ENCODE data around the gene OLFML2A. TPM values are rescaled to one million over a fixed set of nuclear protein-coding genes. Genes with fewer than 3 reads are reported as not detected.
A peak's percentile ranks its signal among the peaks of the same experiment; 100 is the strongest.

Gene OLFML2A
- polyA plus RNA-seq, 6 donors from 2014 or later: 0.09 to 0.39 (median 0.16) TPM; not detected in 1

DNA sequence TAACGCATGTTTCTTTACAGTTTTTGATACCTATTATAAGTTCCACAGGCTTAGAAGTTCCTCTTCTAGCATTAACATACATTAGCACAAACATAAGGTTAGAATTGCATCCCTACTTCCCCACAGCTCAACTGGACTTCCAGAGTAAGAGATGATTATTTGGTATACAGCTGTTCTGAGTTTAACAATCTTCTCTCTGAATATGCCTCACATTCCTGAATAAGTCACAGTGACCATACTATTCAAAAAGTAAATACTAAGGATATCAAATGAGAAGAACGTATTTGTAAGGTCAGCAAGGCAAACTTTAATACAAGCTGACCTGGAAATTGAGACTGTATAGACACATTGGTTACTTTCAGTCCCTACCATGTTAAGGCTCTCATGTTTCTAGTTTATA, 27.2 kb upstream of the OLFML2A start:
- DNase-seq (no peak), ATAC-seq (ENCODE audit: low read depth in 2 of 2) (no peak)
- Mint-ChIP-seq H3K4me3 (no peak overlapping the region), H3K36me3 (no peaks in the 10 kb centered on the region), H3K4me1 (no peaks in the 10 kb centered on the region), H3K9me3 (no peaks in the 10 kb centered on the region), H3K27ac (no peak overlapping the region), H3K27me3 (peaks cover 3 to 10% (median 7%) of the 10 kb centered on the region in 3 donors)

DNA sequence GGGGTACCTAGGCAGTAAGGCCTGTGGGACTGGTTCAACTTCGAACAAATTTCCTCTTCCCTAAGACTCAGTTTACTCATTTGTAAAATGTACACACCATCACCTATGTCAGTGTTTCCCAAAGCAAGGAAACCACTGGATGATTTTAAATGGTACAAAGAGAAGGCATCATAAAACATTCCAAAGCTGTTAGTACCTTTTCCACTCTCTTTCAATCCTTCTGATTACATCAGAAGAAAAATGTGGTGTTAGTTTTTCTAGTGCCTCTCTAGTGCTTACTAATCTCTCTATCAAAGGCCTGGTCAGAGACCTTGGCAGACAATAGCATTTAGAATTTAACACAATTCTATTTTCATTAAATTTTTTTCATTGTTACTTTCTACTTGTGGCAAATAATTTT, 24.0 kb upstream of the OLFML2A start:
- no peak overlapping the region for H3K27ac Mint-ChIP-seq
- no peaks in the 10 kb centered on the region for H3K9me3 Mint-ChIP-seq
- peaks cover 0 to 4% (median 0%) of the 10 kb centered on the region in 3 donors for H3K4me1 Mint-ChIP-seq
- ATAC-seq (ENCODE audit: low read depth in 2 of 2) (no peak), DNase-seq (no peak)
- peaks cover 17 to 37% (median 20%) of the 10 kb centered on the region in 3 donors for H3K27me3 Mint-ChIP-seq
- H3K36me3 Mint-ChIP-seq: no peaks in the 10 kb centered on the region
- H3K4me3 Mint-ChIP-seq: no peak overlapping the region

DNA sequence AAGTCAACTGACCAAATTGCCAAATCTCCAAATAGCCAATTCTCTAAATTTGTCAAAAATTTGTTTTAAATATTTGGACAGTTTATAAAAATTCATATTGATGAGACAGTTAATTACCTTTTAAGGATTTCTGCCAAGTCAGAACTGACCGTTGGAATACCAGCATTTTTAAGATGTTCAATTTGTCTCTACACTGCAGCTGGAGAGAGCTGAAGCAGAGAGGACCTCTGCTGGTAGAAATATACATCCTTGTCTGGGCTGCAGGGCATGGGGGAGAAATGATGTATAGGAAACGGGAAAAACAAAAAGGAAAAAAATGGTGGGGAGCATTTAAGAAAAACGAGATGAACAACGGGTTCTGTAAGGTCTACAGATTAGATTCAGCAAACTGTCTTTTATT, 22.6 kb upstream of the OLFML2A start:
- H3K4me3 Mint-ChIP-seq: no peak overlapping the region
- no peaks in the 10 kb centered on the region for H3K36me3 Mint-ChIP-seq
- no peak for DNase-seq
- ATAC-seq (ENCODE audit: low read depth in 2 of 2): no peak
- no peaks in the 10 kb centered on the region for H3K9me3 Mint-ChIP-seq
- H3K27ac Mint-ChIP-seq: no peak overlapping the region
- H3K27me3 Mint-ChIP-seq: peaks cover 17 to 47% (median 20%) of the 10 kb centered on the region in 3 donors
- peaks cover 0 to 9% (median 0%) of the 10 kb centered on the region in 3 donors for H3K4me1 Mint-ChIP-seq

DNA sequence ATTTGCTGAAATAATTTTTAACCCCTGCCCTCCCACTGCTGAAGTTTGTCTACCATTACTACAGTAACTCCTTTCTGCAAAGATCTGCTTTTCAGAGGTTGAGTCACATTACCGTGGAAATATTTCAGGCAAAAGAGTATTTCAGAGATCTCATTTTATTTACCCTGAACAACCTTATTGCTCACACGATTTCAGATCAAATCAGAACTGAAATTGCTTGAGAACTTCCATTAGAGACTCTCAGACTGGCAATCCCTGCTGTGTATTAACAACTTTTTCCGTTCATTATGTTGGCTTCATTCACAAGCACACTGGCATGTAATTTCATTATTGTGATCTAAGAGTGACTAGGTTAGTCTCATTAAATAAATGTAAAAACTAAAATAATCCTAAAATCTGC, 21.9 kb upstream of the OLFML2A start:
- H3K36me3 Mint-ChIP-seq: no peaks in the 10 kb centered on the region
- DNase-seq: no peak
- H3K9me3 Mint-ChIP-seq: no peaks in the 10 kb centered on the region
- H3K27me3 Mint-ChIP-seq: peaks cover 17 to 47% (median 20%) of the 10 kb centered on the region in 3 donors
- peaks cover 0 to 9% (median 0%) of the 10 kb centered on the region in 3 donors for H3K4me1 Mint-ChIP-seq
- H3K27ac Mint-ChIP-seq: no peak overlapping the region
- H3K4me3 Mint-ChIP-seq: no peak overlapping the region
- no peak for ATAC-seq (ENCODE audit: low read depth in 2 of 2)

DNA sequence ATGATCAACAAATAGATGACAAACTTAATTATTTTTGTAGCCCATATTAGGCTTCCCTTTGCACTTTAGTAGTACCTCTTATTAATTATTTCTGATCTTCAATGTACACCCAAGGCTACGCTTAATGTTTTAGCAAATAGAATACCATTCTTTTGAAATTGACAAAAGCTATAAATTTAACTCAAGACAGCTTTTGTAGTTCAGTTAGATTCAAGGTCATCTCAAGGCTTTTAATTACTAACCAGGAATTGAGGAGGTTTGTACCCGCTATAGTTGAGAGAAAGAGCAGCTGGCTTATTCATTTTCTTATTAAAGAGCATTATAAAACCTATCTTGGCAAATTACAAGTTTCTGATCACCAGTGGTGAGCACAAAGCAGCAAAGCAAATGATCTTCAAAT, 20.9 kb upstream of the OLFML2A start:
- Mint-ChIP-seq H3K9me3 (no peaks in the 10 kb centered on the region), H3K27me3 (peaks cover 17 to 44% (median 20%) of the 10 kb centered on the region in 3 donors), H3K27ac (no peak overlapping the region), H3K36me3 (no peaks in the 10 kb centered on the region), H3K4me1 (peaks cover 0 to 9% (median 0%) of the 10 kb centered on the region in 3 donors), H3K4me3 (no peak overlapping the region)
- no peak for ATAC-seq (ENCODE audit: low read depth in 2 of 2)
- DNase-seq: no peak

DNA sequence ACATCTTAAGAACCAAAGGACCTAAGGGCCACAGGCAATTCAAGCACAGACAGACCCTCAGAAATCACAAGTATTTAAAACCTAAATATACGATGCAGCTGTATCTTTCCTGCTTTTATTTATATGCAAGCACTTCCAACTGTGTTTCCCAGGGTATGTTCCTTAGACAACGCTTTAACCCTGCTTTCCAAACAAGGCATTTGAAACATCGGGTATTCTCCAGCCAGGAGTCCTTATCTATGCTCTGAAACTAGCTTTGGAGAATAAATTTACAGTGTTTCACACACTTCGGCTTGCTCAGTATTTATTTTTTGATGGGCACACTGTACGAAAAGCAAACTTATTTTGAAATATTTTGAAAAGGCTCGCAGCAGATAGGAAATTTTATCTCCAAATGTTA, 19.3 kb upstream of the OLFML2A start:
- peaks cover 20 to 47% (median 24%) of the 10 kb centered on the region in 3 donors for H3K27me3 Mint-ChIP-seq
- no peaks in the 10 kb centered on the region for H3K9me3 Mint-ChIP-seq
- peaks cover 0 to 9% (median 0%) of the 10 kb centered on the region in 3 donors for H3K4me1 Mint-ChIP-seq
- ATAC-seq (ENCODE audit: low read depth in 2 of 2) (no peak), DNase-seq (no peak)
- H3K27ac Mint-ChIP-seq: no peak overlapping the region
- H3K4me3 Mint-ChIP-seq: no peak overlapping the region
- no peaks in the 10 kb centered on the region for H3K36me3 Mint-ChIP-seq

DNA sequence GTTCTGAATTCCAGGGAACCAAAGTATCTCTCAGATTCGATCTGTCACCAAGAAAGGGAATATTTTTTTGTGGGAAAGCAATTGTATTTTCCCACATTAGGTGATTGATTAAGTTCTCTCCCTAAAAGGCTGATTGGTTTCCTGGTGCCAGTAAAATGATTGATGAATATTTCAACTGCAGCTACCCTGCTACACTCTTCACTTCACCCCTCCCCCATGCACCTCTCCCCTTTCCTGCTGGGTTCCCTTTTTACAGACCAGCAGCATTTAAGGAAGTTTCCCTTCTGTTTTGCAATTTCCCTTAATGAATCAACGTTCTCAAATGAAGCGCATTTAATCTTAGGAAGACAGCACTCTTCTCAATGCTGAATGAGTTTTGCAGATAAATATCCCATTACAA, 18.9 kb upstream of the OLFML2A start:
- no peaks in the 10 kb centered on the region for H3K9me3 Mint-ChIP-seq
- H3K27me3 Mint-ChIP-seq: peaks cover 20 to 47% (median 24%) of the 10 kb centered on the region in 3 donors
- H3K4me1 Mint-ChIP-seq: peaks cover 0 to 9% (median 0%) of the 10 kb centered on the region in 3 donors
- ATAC-seq (ENCODE audit: low read depth in 2 of 2) (peak in 1 of 2 donors; percentile 66), DNase-seq (no peak)
- H3K36me3 Mint-ChIP-seq: no peaks in the 10 kb centered on the region
- no peak overlapping the region for H3K4me3 Mint-ChIP-seq
- no peak overlapping the region for H3K27ac Mint-ChIP-seq

DNA sequence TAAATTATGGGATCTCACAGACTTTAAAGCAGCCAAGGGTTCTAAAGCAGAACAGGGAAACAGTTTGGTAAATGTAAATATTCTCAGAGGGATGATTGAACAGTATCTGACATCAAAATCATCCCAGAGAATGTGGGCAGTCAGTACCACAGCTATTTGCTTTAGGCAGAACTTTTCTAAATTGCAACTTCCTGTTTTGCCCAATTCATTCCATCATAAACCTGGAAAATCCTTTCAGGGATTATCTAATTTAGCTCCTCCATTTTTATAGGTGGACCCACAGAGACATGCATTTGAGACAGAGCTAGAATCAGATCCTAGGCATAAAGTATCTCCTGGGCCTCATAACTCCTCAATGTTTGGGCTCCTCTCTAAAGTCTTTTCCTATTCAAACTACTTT, 18.2 kb upstream of the OLFML2A start:
- Mint-ChIP-seq H3K27me3 (peaks cover 20 to 47% (median 24%) of the 10 kb centered on the region in 3 donors), H3K36me3 (no peaks in the 10 kb centered on the region), H3K4me1 (peaks cover 0 to 9% (median 0%) of the 10 kb centered on the region in 3 donors), H3K27ac (no peak overlapping the region), H3K9me3 (no peaks in the 10 kb centered on the region), H3K4me3 (no peak overlapping the region)
- ATAC-seq (ENCODE audit: low read depth in 2 of 2) (no peak), DNase-seq (no peak)

DNA sequence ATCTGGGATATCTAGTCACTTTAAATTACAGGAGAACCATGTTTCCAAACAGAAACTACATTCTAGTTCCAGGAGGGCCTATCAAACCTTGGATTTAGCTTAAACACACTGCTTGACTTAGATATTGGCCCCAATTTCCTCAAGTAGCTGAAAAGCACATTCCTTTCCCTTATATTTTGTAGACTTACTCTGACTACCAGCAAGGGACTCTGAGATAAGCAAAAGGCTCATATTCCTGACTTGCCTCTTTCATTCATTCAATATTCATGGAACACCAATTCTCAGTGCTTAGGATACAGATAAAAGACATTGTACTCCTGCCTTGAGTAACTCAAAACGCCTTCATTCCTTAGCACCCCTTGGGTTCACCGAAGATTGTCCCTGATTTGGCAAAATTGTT, 17.6 kb upstream of the OLFML2A start:
- no peak overlapping the region for H3K4me3 Mint-ChIP-seq
- DNase-seq (no peak), ATAC-seq (ENCODE audit: low read depth in 2 of 2) (no peak)
- no peaks in the 10 kb centered on the region for H3K9me3 Mint-ChIP-seq
- peaks cover 20 to 45% (median 21%) of the 10 kb centered on the region in 3 donors for H3K27me3 Mint-ChIP-seq
- H3K27ac Mint-ChIP-seq: peak overlapping the region in 1 of 6 donors; percentile 14
- no peaks in the 10 kb centered on the region for H3K36me3 Mint-ChIP-seq
- peaks cover 0 to 11% (median 0%) of the 10 kb centered on the region in 3 donors for H3K4me1 Mint-ChIP-seq

DNA sequence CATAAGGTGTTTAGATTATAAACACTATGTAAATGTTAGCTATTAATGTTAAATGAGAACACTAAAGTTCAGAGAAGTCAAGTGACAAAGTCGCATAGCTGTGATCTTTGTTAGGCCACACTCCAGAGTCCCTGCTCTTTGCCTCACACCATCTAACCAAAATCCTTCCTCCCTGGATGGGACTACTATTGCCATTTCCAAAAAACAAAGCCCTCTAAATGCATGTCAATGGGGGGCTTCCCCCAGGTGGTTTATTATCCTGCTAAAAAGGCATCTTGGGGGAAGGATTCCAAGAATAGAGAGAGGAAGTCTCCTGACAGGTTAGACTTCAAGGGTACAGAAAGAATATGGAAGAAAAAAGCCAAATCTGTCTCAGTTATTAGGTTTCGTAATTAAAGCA, 16.2 kb upstream of the OLFML2A start:
- H3K27me3 Mint-ChIP-seq: peaks cover 10 to 37% (median 13%) of the 10 kb centered on the region in 3 donors

DNA sequence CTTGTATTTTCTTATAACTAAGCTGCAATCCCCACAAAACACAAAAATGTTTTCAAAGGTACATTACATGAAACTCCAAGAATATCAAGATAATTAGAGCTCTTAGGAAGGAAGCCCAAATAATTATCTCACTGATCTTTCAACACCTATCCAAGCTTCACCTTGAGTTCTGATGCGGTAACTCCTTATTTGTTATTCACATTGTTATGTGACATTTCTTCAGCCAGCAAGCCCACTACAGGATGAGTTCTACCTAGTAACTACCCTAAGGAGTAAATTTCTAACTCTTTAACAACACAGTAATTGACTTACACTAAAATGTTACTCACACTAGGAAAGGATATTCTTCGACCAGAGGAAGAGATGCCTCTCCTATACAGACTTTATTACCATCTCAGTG, 15.7 kb upstream of the OLFML2A start:
- Mint-ChIP-seq H3K36me3 (no peaks in the 10 kb centered on the region), H3K9me3 (no peaks in the 10 kb centered on the region), H3K27me3 (peaks cover 9 to 33% (median 13%) of the 10 kb centered on the region in 3 donors), H3K27ac (no peak overlapping the region), H3K4me1 (peaks cover 0 to 18% (median 0%) of the 10 kb centered on the region in 3 donors), H3K4me3 (no peak overlapping the region)
- DNase-seq (no peak), ATAC-seq (ENCODE audit: low read depth in 2 of 2) (no peak)

More for the DNA sequence above, 16.2 kb upstream of the OLFML2A start:
- H3K9me3 Mint-ChIP-seq: no peaks in the 10 kb centered on the region
- H3K4me1 Mint-ChIP-seq: peaks cover 0 to 18% (median 0%) of the 10 kb centered on the region in 3 donors
- ATAC-seq (ENCODE audit: low read depth in 2 of 2) (no peak), DNase-seq (no peak)
- H3K36me3 Mint-ChIP-seq: no peaks in the 10 kb centered on the region
- H3K27ac Mint-ChIP-seq: no peak overlapping the region
- H3K4me3 Mint-ChIP-seq: no peak overlapping the region

DNA sequence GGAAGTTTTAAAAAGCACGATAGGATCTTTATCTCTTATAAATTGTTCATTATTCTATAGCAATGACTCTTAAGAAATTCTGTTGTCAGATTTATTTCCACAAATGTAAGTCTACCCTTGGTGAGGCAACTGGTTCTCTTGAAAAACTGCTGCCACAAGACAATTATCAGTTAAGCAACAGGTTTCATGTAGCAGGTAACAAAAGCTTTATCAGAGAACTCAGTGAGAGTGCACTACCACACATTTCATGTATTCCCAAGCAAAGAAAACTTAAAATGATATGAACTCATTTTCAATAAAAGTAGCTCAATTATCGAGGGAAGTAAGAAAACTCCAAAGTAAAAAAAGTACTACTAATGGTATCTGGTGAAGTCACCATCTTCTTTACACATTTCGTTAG, 15.2 kb upstream of the OLFML2A start:
- no peak for ATAC-seq (ENCODE audit: low read depth in 2 of 2)
- peaks cover 8 to 31% (median 13%) of the 10 kb centered on the region in 3 donors for H3K27me3 Mint-ChIP-seq

DNA sequence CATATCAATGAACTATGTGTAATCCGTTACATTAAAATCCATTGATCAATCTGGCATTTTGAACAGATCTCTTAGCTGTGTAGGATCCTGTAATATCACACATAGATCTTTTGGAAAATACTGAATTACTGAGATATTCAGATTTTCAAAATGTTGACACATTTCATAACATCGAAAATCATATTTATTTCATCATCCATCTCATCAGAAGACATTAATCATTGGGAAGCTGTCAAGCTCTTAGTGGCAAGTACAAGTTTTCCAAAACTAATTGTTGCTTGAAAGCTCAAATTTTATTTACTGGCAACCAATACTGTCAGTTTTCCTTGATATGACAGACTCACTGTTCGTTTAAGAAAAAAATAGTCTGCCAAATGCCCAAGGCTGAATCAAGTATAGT, 14.3 kb upstream of the OLFML2A start:
- no peaks in the 10 kb centered on the region for H3K9me3 Mint-ChIP-seq
- no peak overlapping the region for H3K27ac Mint-ChIP-seq
- ATAC-seq (ENCODE audit: low read depth in 2 of 2) (no peak), DNase-seq (no peak)
- no peaks in the 10 kb centered on the region for H3K36me3 Mint-ChIP-seq
- H3K4me1 Mint-ChIP-seq: peaks cover 0 to 17% (median 4%) of the 10 kb centered on the region in 3 donors
- peaks cover 8 to 28% (median 18%) of the 10 kb centered on the region in 3 donors for H3K27me3 Mint-ChIP-seq
- no peak overlapping the region for H3K4me3 Mint-ChIP-seq

More for the DNA sequence above, 15.2 kb upstream of the OLFML2A start:
- Mint-ChIP-seq H3K4me1 (peaks cover 0 to 18% (median 1%) of the 10 kb centered on the region in 3 donors), H3K27ac (no peak overlapping the region), H3K36me3 (no peaks in the 10 kb centered on the region), H3K9me3 (no peaks in the 10 kb centered on the region), H3K4me3 (no peak overlapping the region)
- DNase-seq: no peak

DNA sequence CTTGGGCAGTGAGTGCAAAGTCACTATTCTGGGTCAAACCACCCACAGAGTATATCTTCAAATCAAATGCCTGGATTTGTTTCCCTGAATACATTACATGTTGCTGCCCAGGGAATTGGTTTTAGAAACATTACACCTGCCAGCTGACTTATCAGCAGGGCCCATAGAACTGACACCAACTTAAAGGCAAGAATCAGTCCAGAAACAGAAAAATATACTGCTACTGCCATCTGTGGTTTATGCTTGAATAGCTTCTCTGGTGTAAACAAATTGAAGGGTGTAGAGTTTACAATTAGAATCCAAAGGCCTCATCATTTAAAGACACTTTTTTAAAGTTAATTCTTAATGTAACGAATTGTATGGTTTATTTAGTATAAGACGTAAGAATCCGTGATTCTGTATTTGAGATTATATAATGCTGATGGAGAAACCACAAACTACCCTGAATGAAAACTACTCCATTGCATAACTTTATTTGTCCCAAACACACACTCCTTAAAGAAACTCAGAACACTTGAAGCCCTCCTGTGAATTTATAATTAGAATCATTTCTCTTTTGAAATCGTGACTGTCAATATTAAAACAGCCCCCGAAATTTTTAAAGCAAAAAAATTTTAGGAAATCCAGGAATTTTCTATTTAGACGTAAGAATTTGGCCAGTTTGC, 12.0 kb upstream of the OLFML2A start:
- Mint-ChIP-seq H3K4me3 (no peak overlapping the region), H3K9me3 (no peaks in the 10 kb centered on the region), H3K4me1 (peaks cover 12 to 19% (median 14%) of the 10 kb centered on the region in 3 donors), H3K36me3 (peaks cover 0 to 2% of the 10 kb centered on the region in 2 donors), H3K27ac (peak overlapping the region in 1 of 6 donors; percentile 24), H3K27me3 (peaks cover 25 to 35% (median 32%) of the 10 kb centered on the region in 3 donors)
- DNase-seq (no peak), ATAC-seq (ENCODE audit: low read depth in 2 of 2) (peak; percentile 38 to 39)
